ENCODE data around the gene DTNB. TPM values are rescaled to one million over a fixed set of nuclear protein-coding genes. Genes with fewer than 3 reads are reported as not detected.

DTNB gene
- total RNA-seq, 1 experiment from 2014 or later = 51.9 TPM

- Histone ChIP-seq H3K4me3 (no peak overlapping the region), H3K27ac (no peak overlapping the region), H3K79me2 (ENCODE audit: low read depth) (no peaks in the 10 kb centered on the region), H2AFZ (no peak overlapping the region), H3K9me3 (ENCODE audit: insufficient read depth, low read depth) (no peaks in the 10 kb centered on the region), H4K20me1 (ENCODE audit: insufficient read depth) (no peaks in the 10 kb centered on the region), H3K4me1 (replicated peaks; ENCODE audit: insufficient read depth) (peaks cover 7% of the 10 kb centered on the region; the same call in 1 of the 2 replicates), H3F3A (ENCODE audit: insufficient read depth, low read depth) (peaks cover 14% of the 10 kb centered on the region), H3K36me3 (ENCODE audit: low read depth) (no peaks in the 10 kb centered on the region), H3K4me2 (no peak overlapping the region), H3K27me3 (ENCODE audit: insufficient read depth, low read depth) (no peaks in the 10 kb centered on the region), H3K9me2 (ENCODE audit: insufficient read depth) (no peaks in the 10 kb centered on the region)
- ChIA-PET POLR2A (ENCODE audit: unreplicated experiment) (no interaction called here), CTCF (no interaction called here)
- TF ChIP-seq EZH2 (IDR thresholded peaks at IDR 0.05; ENCODE audit: low read depth) (no peak), CTCF (conservative IDR thresholded peaks at IDR 0.05) (no peak)
- no peak for DNase-seq
- intact Hi-C loops (cut with micrococcal nuclease; ENCODE audit: unreplicated experiment) = no loop called here
- BruUV-seq (replicated peaks) = no TSS peak
Measured at GRCh38 chr2:25677877-25678276, 4.5 kb upstream of the DTNB start.

GRCh38 chr2:25674077-25674362 lies 643 bp upstream of the DTNB start:
- no peaks in the 10 kb centered on the region for H3K36me3 ChIP-seq (ENCODE audit: low read depth)
- ChIA-PET CTCF (interaction anchor here (0.6 kb wide), 1 partner anchor 35 kb away, joined by 3 read pairs; no protein-coding TSS in a partner anchor), POLR2A (ENCODE audit: unreplicated experiment) (interaction anchor here (0.5 to 0.6 kb wide), 2 partner anchors 50 to 196 kb away, joined by 5 to 8 read pairs; no protein-coding TSS in a partner anchor)
- DNase-seq = no peak
- BruUV-seq (replicated peaks) = no TSS peak
- no peaks in the 10 kb centered on the region for H3K9me2 ChIP-seq (ENCODE audit: insufficient read depth)
- 0 out of 2 replicates have a peak overlapping the region, but pooled peaks have one; percentile 17 for H3K27ac ChIP-seq
- H3K9me3 ChIP-seq (ENCODE audit: insufficient read depth, low read depth) = no peaks in the 10 kb centered on the region
- intact Hi-C loops (cut with micrococcal nuclease; ENCODE audit: unreplicated experiment) = loop anchor here (2.0 kb wide), 1 partner anchor 19 kb away; no protein-coding TSS in a partner anchor
- peak overlapping the region; percentile 57 for H3K4me2 ChIP-seq
- peak overlapping the region; percentile 33; the same call in 1 of the 2 replicates for H3K4me3 ChIP-seq
- H3K79me2 ChIP-seq (ENCODE audit: low read depth) = peaks cover 33% of the 10 kb centered on the region
- H2AFZ ChIP-seq = peak overlapping the region; percentile 69
- H4K20me1 ChIP-seq (ENCODE audit: insufficient read depth) = peaks cover 12% of the 10 kb centered on the region; the same call in 1 of the 2 replicates
- H3K27me3 ChIP-seq (ENCODE audit: insufficient read depth, low read depth) = no peaks in the 10 kb centered on the region
- TF ChIP-seq EZH2 (IDR thresholded peaks at IDR 0.05; ENCODE audit: low read depth) (no peak), CTCF (conservative IDR thresholded peaks at IDR 0.05) (no peak)
- H3K4me1 ChIP-seq (replicated peaks; ENCODE audit: insufficient read depth) = peaks cover 33% of the 10 kb centered on the region
- H3F3A ChIP-seq (ENCODE audit: insufficient read depth, low read depth) = peaks cover 29% of the 10 kb centered on the region

GRCh38 chr2:25672494-25673299 lies 680 bp downstream of the DTNB start:
- no peaks in the 10 kb centered on the region for H3K9me2 ChIP-seq (ENCODE audit: insufficient read depth)

More at GRCh38 chr2:25672494-25673299, 680 bp downstream of the DTNB start:
- Histone ChIP-seq H2AFZ (peak overlapping the region; percentile 98), H3K9me3 (ENCODE audit: insufficient read depth, low read depth) (no peaks in the 10 kb centered on the region), H3K4me3 (peak overlapping the region; percentile 61), H4K20me1 (ENCODE audit: insufficient read depth) (peaks cover 12% of the 10 kb centered on the region; the same call in 1 of the 2 replicates), H3F3A (ENCODE audit: insufficient read depth, low read depth) (peaks cover 29% of the 10 kb centered on the region), H3K4me2 (peak overlapping the region; percentile 79), H3K27me3 (ENCODE audit: insufficient read depth, low read depth) (no peaks in the 10 kb centered on the region), H3K79me2 (ENCODE audit: low read depth) (peaks cover 47% of the 10 kb centered on the region), H3K4me1 (replicated peaks; ENCODE audit: insufficient read depth) (peaks cover 33% of the 10 kb centered on the region), H3K36me3 (ENCODE audit: low read depth) (no peaks in the 10 kb centered on the region), H3K27ac (peak overlapping the region; percentile 48)
- TF ChIP-seq EZH2 (IDR thresholded peaks at IDR 0.05; ENCODE audit: low read depth) = no peak
- no peak for TF ChIP-seq CTCF (conservative IDR thresholded peaks at IDR 0.05)
- intact Hi-C loops (cut with micrococcal nuclease; ENCODE audit: unreplicated experiment) = no loop called here
- ChIA-PET POLR2A (ENCODE audit: unreplicated experiment) (interaction anchor here (0.6 kb wide), 2 partner anchors 362 to 476 kb away, joined by 4 to 6 read pairs; no protein-coding TSS in a partner anchor), CTCF (no interaction called here)
- TSS peak; percentile 45 for BruUV-seq (replicated peaks)
- DNase-seq = peak; percentile 43 to 57

Data from PC-9 (cell line).